Stimulated activated naive CD8-positive, alpha-beta T cell treated with anti-CD3 and anti-CD28 coated beads, Interleukin-15, amount 100 ng/mL, for 72 hours (primary cell): ENCODE data around the gene LRRC45.

Experiments used
- ATAC-seq: fragments of 150-1000 bp; cut with Tn5 transposase; 2 replicates; pipeline ENCODE4 v1.10.0; 2021; ENCODE audit warnings: mild to moderate bottlenecking, moderate library complexity
- DNase-seq, 2 donors: peaks; one replicate each; pipeline ENCODE4 v3.0.0; 2021 to 2022
- H3K27ac Mint-ChIP-seq, 2 donors: one replicate each; pipeline ENCODE4 v1.8.0; 2022; ENCODE audit warnings: mild to moderate bottlenecking in 2 of 2, mixed read lengths in 2 of 2, moderate library complexity in 2 of 2
- H3K27me3 Mint-ChIP-seq: one replicate; pipeline ENCODE4 v1.8.0; 2022; ENCODE audit warnings: mixed read lengths
- H3K4me1 Mint-ChIP-seq: one replicate; pipeline ENCODE4 v1.8.0; 2022; ENCODE audit warnings: mild to moderate bottlenecking, mixed read lengths
- H3K4me3 Mint-ChIP-seq, 2 donors: one replicate each; pipeline ENCODE4 v1.8.0; 2022; ENCODE audit warnings: mild to moderate bottlenecking in 2 of 2, mixed read lengths in 2 of 2, moderate library complexity in 1 of 2
- H3K9me3 Mint-ChIP-seq, 2 donors: one replicate each; pipeline ENCODE4 v1.8.0; 2022; ENCODE audit warnings: mixed read lengths in 2 of 2

LRRC45 gene

GRCh38 chr17:82063424-82064415, 40.6 kb downstream of the LRRC45 start:
- DNase-seq (no peak), ATAC-seq (no peak)
- Mint-ChIP-seq H3K27me3 (no peaks in the 10 kb centered on the region), H3K9me3 (no peaks in the 10 kb centered on the region), H3K27ac (peak overlapping the region in 1 of 2 donors; percentile 42), H3K4me1 (peaks cover 29% of the 10 kb centered on the region), H3K4me3 (peak overlapping the region; percentile 64 to 84)

- Mint-ChIP-seq H3K27ac (peak overlapping the region in 1 of 2 donors; percentile 67), H3K4me3 (peak overlapping the region; percentile 64 to 84), H3K27me3 (no peaks in the 10 kb centered on the region), H3K4me1 (peaks cover 29% of the 10 kb centered on the region), H3K9me3 (no peaks in the 10 kb centered on the region)
- ATAC-seq (no peak), DNase-seq (no peak)
Observed at GRCh38 chr17:82064433-82065192, 41.5 kb downstream of the LRRC45 start.

- peak; percentile 59 for ATAC-seq
- DNase-seq: no peak
- Mint-ChIP-seq H3K4me3 (peak overlapping the region; percentile 64 to 84), H3K9me3 (no peaks in the 10 kb centered on the region), H3K27ac (peak overlapping the region in 1 of 2 donors; percentile 67), H3K27me3 (no peaks in the 10 kb centered on the region), H3K4me1 (peaks cover 29% of the 10 kb centered on the region)
Observed at GRCh38 chr17:82065193-82065637, 42.1 kb downstream of the LRRC45 start.

GRCh38 chr17:82065638-82066303, 42.7 kb downstream of the LRRC45 start, which contains the start of gene DUS1L:
TSS of gene DUS1L (minus strand) at chr17:82065804. CDS start at chr17:82065059, 745 bp downstream.
- peak within 1 kb of the TSS; percentile 93 to 97 for H3K27ac Mint-ChIP-seq
- peak; percentile 93 for ATAC-seq
- no peaks in the 10 kb centered on the region for H3K27me3 Mint-ChIP-seq
- peaks cover 25% of the 10 kb centered on the region for H3K4me1 Mint-ChIP-seq
- no peaks in the 10 kb centered on the region for H3K9me3 Mint-ChIP-seq
- H3K4me3 Mint-ChIP-seq: peak within 1 kb of the TSS; percentile 89 to 91
- peak; percentile 77 to 79 for DNase-seq

GRCh38 chr17:82070611-82071010, 47.5 kb downstream of the LRRC45 start:
- Mint-ChIP-seq H3K4me1 (peaks cover 8% of the 10 kb centered on the region), H3K4me3 (no peak overlapping the region), H3K9me3 (no peaks in the 10 kb centered on the region), H3K27me3 (no peaks in the 10 kb centered on the region), H3K27ac (peak overlapping the region in 1 of 2 donors; percentile 23)
- no peak for DNase-seq
- ATAC-seq: no peak

- Mint-ChIP-seq H3K4me3 (no peak overlapping the region), H3K27ac (no peak overlapping the region), H3K9me3 (no peaks in the 10 kb centered on the region), H3K4me1 (no peaks in the 10 kb centered on the region), H3K27me3 (no peaks in the 10 kb centered on the region)
- DNase-seq (no peak), ATAC-seq (no peak)
Observed at GRCh38 chr17:82072827-82073226, 49.7 kb downstream of the LRRC45 start.

- no peaks in the 10 kb centered on the region for H3K27me3 Mint-ChIP-seq
- no peak overlapping the region for H3K27ac Mint-ChIP-seq
- no peaks in the 10 kb centered on the region for H3K9me3 Mint-ChIP-seq
- H3K4me3 Mint-ChIP-seq: no peak overlapping the region
- DNase-seq (no peak), ATAC-seq (no peak)
- H3K4me1 Mint-ChIP-seq: no peaks in the 10 kb centered on the region
Observed at GRCh38 chr17:82073446-82073845, 50.3 kb downstream of the LRRC45 start.

GRCh38 chr17:82076018-82076784, 53.1 kb downstream of the LRRC45 start:
- no peak for ATAC-seq
- Mint-ChIP-seq H3K27me3 (no peaks in the 10 kb centered on the region), H3K9me3 (no peaks in the 10 kb centered on the region), H3K4me3 (no peak overlapping the region), H3K27ac (no peak overlapping the region), H3K4me1 (no peaks in the 10 kb centered on the region)
- no peak for DNase-seq

GRCh38 chr17:82076785-82077591, 53.9 kb downstream of the LRRC45 start:
- H3K27ac Mint-ChIP-seq: no peak overlapping the region
- no peak overlapping the region for H3K4me3 Mint-ChIP-seq
- H3K9me3 Mint-ChIP-seq: no peaks in the 10 kb centered on the region
- DNase-seq: no peak
- no peaks in the 10 kb centered on the region for H3K27me3 Mint-ChIP-seq
- ATAC-seq: peak; percentile 30
- no peaks in the 10 kb centered on the region for H3K4me1 Mint-ChIP-seq

GRCh38 chr17:82077617-82078358, 54.7 kb downstream of the LRRC45 start:
- Mint-ChIP-seq H3K9me3 (no peaks in the 10 kb centered on the region), H3K27ac (no peak overlapping the region), H3K27me3 (no peaks in the 10 kb centered on the region), H3K4me3 (no peak overlapping the region), H3K4me1 (no peaks in the 10 kb centered on the region)
- no peak for DNase-seq
- peak; percentile 14 for ATAC-seq

GRCh38 chr17:82078433-82078832, 55.3 kb downstream of the LRRC45 start:
- Mint-ChIP-seq H3K27ac (no peak overlapping the region), H3K4me3 (no peak overlapping the region), H3K9me3 (no peaks in the 10 kb centered on the region), H3K4me1 (no peaks in the 10 kb centered on the region), H3K27me3 (no peaks in the 10 kb centered on the region)
- ATAC-seq (no peak), DNase-seq (no peak)

GRCh38 chr17:82079001-82079677, 56.0 kb downstream of the LRRC45 start:
- no peak for DNase-seq
- no peaks in the 10 kb centered on the region for H3K9me3 Mint-ChIP-seq

More at GRCh38 chr17:82079001-82079677, 56.0 kb downstream of the LRRC45 start:
- no peak overlapping the region for H3K27ac Mint-ChIP-seq
- ATAC-seq: no peak
- H3K4me3 Mint-ChIP-seq: no peak overlapping the region
- H3K4me1 Mint-ChIP-seq: no peaks in the 10 kb centered on the region
- no peaks in the 10 kb centered on the region for H3K27me3 Mint-ChIP-seq
